PC-3 (cell line): ENCODE data around the gene RBM15B.

Experiments used
- CTCF ChIP-seq: fragments of 300-600 bp; sonication (generic); conservative IDR thresholded peaks from 2 replicates; pipeline ENCODE4 v1.5.1; 2017; ENCODE audit warnings: antibody characterized with exemption, low read depth, mild to moderate bottlenecking, low read length
- EZH2phosphoT487 ChIP-seq: fragments of 300-600 bp; sonication (generic); IDR thresholded peaks from 2 replicates; pipeline ENCODE4 v1.6.1; 2018; ENCODE audit warnings: mild to moderate bottlenecking, antibody characterized with exemption, low read length, borderline replicate concordance

GRCh38 chr3:51393134-51393495, 2.0 kb downstream of the RBM15B start:
- TF ChIP-seq EZH2phosphoT487 (no peak), CTCF (no peak)
